ENCODE data around the gene NR3C2. TPM values are rescaled to one million over a fixed set of nuclear protein-coding genes. Genes with fewer than 3 reads are reported as not detected.

The NR3C2 gene
- total RNA-seq, 2 donors from 2014 or later = 18.4 to 23.8 TPM

- DNase-seq (peak; percentile 66), ATAC-seq (peak; percentile 68 to 77)
- intact Hi-C loops (cut with DNase I) = no loop called here
Measured at GRCh38 chr4:148056879-148057278, 385.3 kb downstream of the NR3C2 start.

DNA sequence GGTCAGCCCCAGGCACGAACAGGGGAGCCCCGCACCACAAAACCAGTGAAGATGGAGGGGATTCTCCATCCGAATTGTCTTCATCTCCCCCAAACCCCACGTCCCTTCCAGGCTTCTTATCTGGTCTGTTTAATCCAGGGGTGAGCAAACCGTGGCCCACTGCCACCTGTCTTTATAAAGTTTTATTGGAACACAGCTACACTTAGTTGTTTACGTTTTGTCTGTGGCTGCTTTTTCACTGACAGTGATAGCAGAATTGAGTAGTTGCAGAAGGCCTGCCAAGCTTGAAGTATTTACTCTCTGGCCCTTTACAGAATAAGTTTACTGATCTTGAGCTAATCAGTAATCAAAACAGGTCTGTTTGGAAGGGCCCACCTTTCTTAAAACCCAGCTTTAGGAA, 386.4 kb downstream of the NR3C2 start:
- intact Hi-C loops (cut with DNase I) = no loop called here
- DNase-seq = no peak
- no peak for ATAC-seq

DNA sequence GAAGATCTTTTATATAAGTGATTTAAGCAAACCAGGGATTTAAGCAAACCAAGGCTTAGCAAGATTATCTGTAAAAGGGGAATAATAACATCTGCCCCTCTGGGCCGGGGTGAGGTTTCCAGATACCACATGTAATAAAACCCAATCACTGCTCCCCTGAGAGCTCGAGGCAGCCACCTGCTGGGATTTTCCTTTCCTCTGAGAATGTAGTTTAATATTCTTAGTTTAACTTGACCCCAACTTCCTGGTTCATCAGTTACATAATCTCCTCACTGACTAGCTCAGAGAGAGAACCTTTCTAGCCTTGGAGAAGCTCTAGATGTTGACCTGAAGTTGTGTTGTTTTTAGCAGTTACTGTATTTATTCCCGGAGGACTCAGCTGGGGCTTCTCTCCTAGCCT, 387.9 kb downstream of the NR3C2 start:
- no peak for DNase-seq
- intact Hi-C loops (cut with DNase I) = no loop called here
- no peak for ATAC-seq

- ATAC-seq = peak; percentile 42 to 80
- intact Hi-C loops (cut with DNase I) = no loop called here
- peak; percentile 53 for DNase-seq
Measured at GRCh38 chr4:148053298-148054003, 388.8 kb downstream of the NR3C2 start.

DNA sequence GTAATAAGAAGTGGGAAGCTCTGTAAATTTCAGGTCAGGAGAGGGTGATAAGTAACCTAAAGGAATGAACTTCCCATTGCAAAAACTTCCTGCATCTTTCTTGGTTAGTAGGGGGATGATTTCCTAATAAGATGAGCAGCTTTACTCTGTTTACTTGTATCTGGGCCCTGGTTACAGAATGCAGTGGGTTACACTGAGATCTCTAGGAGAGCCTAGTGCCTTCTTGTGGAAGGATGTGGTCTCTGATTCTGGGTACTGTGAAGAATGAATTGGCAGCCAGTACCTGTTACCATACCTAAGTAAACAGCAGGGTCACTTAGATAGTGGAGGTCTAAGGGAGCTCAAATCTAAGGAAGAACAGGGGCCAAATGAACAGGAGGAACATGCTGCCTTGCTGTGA, 389.8 kb downstream of the NR3C2 start:
- DNase-seq (no peak), ATAC-seq (peak; percentile 17 to 34)
- intact Hi-C loops (cut with DNase I) = no loop called here

- ATAC-seq = no peak
- DNase-seq = no peak
- intact Hi-C loops (cut with DNase I) = no loop called here
Measured at GRCh38 chr4:148051403-148051802, 390.8 kb downstream of the NR3C2 start.

DNA sequence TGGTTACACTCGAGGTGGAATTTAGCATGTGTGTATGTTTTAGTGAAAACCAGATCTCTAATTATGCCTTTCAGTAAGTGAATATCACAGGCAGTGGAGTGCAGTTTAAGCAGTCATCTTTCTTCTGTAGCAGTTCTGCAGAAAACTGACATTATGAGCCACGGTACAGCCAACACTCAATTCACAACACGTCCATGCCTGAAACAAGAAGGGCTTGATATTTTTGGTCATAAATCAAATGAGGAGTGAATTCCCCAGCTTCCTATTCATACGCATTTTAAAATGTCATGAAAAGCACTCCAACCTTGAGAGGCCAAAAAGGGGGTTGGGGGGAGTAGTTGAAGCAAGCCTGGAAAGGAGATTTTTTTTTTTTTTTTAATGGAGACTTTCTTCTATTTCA, 393.6 kb downstream of the NR3C2 start:
- no peak for ATAC-seq
- no peak for DNase-seq
- intact Hi-C loops (cut with DNase I) = no loop called here

DNA sequence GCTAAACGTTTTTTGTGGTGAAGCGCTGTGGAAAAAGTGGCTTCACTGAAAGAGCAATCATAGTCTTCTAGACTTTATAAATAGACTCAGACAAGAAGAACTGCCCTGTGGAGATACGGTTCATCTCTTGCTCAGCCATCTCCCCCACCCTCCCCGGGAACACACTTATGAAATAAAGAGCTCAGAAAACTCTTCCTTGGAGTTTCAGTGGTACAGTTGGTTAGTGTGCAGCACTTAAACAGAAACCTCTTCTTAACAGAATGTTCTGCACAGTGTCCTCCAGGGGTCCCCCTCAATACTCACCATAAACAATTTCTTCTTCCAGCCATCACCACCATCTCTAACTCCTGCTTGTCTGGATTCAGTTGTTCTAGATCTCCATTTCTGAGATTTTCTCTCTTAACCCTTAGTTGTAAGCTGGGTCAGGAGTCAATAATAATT, 397.3 kb downstream of the NR3C2 start:
- intact Hi-C loops (cut with DNase I) = no loop called here
- DNase-seq (no peak), ATAC-seq (peak; percentile 38 to 42)

GRCh38 chr4:148044089-148044911, 397.9 kb downstream of the NR3C2 start:
- intact Hi-C loops (cut with DNase I) = no loop called here
- ATAC-seq (peak; percentile 93), DNase-seq (peak; percentile 67)

DNA sequence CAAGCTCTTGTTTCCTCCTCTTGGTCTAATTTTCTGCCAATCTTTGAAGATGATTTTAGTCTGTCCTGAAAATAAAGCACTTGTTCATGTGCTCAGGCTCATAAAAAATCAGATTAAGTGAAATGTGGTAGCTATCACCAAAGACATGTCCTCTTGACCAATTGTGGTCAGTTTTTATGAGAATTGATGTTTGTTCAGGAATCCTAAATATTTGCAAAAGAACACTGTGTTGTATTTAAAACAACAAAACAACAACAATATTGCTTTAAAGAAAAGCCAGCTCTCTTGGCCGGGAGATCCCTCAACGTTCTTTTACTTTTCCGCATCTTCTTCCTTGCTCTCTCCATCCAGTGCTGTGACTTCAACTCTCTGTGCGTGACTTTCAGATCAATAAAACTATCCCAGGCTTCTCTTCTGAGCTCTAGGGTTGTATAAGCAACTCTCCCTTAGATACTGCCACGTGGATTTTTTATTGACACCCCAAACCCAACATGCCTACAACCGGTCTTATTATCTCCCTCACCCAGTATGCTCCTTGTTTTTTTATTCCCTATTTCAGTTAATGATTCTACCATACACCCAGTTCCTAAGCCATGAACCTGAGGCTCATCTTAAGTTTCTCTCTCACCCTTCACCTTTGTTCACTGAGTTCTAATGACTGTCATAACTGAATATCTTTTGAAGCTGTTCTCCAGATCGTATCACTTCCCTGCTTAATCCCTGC, 400.4 kb downstream of the NR3C2 start:
- intact Hi-C loops (cut with DNase I) = no loop called here
- DNase-seq (no peak), ATAC-seq (no peak)

DNA sequence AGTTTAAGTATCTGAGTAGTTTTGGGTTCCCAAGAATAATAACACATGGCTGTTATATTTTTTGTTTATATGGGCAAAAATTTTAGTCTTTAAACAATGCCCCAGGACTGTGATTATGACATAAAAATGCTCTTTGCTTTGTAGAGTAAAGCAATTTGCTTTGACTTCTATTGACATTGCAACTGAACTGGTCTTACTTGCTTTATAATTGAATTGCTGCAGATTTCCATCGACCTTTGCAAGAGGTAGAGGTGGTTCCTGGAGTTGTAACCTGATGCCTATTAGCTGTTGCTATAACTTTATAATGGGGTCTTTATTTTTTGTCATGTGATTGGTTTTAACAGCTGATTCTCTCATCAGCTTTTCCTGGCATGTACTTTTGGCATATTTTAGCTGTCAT, 407.4 kb downstream of the NR3C2 start:
- ATAC-seq = no peak

GRCh38 chr4:148030193-148030873, 411.9 kb downstream of the NR3C2 start:
- ATAC-seq = peak in 1 of 2 donors; percentile 50
- DNase-seq = no peak
- intact Hi-C loops (cut with DNase I) = no loop called here

More for the DNA sequence above, 407.4 kb downstream of the NR3C2 start:
- DNase-seq = no peak
- intact Hi-C loops (cut with DNase I) = no loop called here

DNA sequence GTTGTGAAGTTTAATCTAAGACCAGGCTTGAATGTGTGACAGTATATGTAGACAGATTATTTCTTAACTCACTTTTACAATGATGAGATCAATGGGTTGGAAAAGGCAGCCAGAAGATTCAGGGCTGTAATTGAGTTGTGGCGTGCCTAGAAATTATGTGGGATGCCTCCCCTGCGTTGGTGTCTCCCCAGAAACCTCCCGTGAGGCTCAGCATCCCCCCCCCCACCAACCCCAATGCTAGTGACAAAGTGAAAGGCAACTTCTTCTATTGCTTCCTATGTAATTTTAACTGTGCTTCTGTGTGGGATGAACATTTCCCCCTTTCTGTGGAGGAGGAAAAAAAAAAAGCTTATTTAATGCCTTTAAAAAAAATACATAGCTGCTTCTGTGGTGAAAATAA, 412.4 kb downstream of the NR3C2 start:
- ATAC-seq = no peak
- no peak for DNase-seq
- intact Hi-C loops (cut with DNase I) = no loop called here
